ENCODE data around the gene RANBP17.

RANBP17 gene

DNA sequence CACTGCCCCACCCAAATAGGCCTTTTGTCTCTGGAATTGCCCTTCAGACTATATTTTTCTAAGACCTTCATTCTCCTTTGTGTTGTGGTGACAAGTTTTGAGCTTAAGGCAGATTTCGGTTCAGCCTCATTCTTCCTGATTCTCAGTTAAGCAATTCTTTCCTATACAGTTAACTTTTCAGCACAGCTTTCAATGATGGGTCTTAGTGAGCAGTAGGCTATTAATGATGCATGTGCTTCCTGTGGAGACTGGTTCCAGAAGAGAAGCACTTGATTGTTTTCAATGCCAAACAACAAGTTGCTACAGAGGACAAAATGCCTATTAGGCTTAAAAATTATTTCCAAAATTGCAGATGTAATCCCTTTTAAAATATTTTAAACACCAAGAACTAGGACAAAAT, 399.5 kb downstream of the RANBP17 start:
- no peaks in the 10 kb centered on the region for H3K79me2 ChIP-seq
- no peak overlapping the region for H3K9ac ChIP-seq

GRCh38 chr5:171261904-171262303, 400.1 kb downstream of the RANBP17 start:
- Histone ChIP-seq H3K9me3 (ENCODE audit: control insufficient read depth, low read length) (no peaks in the 10 kb centered on the region), H3K79me2 (no peaks in the 10 kb centered on the region), H3K27ac (no peak overlapping the region), H3K27me3 (ENCODE audit: control insufficient read depth, insufficient read depth, low read length) (no peaks in the 10 kb centered on the region), H3K36me3 (ENCODE audit: control insufficient read depth, insufficient read depth, low read length) (no peaks in the 10 kb centered on the region), H3K4me1 (no peaks in the 10 kb centered on the region), H2AFZ (no peak overlapping the region), H3K4me2 (ENCODE audit: low read length) (no peak overlapping the region), H3K9ac (no peak overlapping the region), H3K4me3 (ENCODE audit: low read depth, low read length) (no peak overlapping the region)
- TF ChIP-seq CTCF (IDR thresholded peaks at IDR 0.05), result no peak

More for the DNA sequence above, 399.5 kb downstream of the RANBP17 start:
- H3K27ac ChIP-seq, result no peak overlapping the region
- H3K4me3 ChIP-seq (ENCODE audit: low read depth, low read length), result no peak overlapping the region
- H3K4me2 ChIP-seq (ENCODE audit: low read length), result no peak overlapping the region
- H2AFZ ChIP-seq, result no peak overlapping the region
- H3K36me3 ChIP-seq (ENCODE audit: control insufficient read depth, insufficient read depth, low read length), result no peaks in the 10 kb centered on the region
- no peaks in the 10 kb centered on the region for H3K9me3 ChIP-seq (ENCODE audit: control insufficient read depth, low read length)
- no peak for TF ChIP-seq CTCF (IDR thresholded peaks at IDR 0.05)
- H3K4me1 ChIP-seq, result no peaks in the 10 kb centered on the region
- H3K27me3 ChIP-seq (ENCODE audit: control insufficient read depth, insufficient read depth, low read length), result no peaks in the 10 kb centered on the region

GRCh38 chr5:171263181-171263580, 401.4 kb downstream of the RANBP17 start:
- TF ChIP-seq CTCF (IDR thresholded peaks at IDR 0.05), result no peak
- H3K9me3 ChIP-seq (ENCODE audit: control insufficient read depth, low read length), result no peaks in the 10 kb centered on the region
- no peak overlapping the region for H3K4me2 ChIP-seq (ENCODE audit: low read length)
- H3K79me2 ChIP-seq, result no peaks in the 10 kb centered on the region
- H3K27ac ChIP-seq, result no peak overlapping the region
- no peak overlapping the region for H3K4me3 ChIP-seq (ENCODE audit: low read depth, low read length)
- no peaks in the 10 kb centered on the region for H3K27me3 ChIP-seq (ENCODE audit: control insufficient read depth, insufficient read depth, low read length)
- H3K9ac ChIP-seq, result no peak overlapping the region
- H3K4me1 ChIP-seq, result no peaks in the 10 kb centered on the region
- no peaks in the 10 kb centered on the region for H3K36me3 ChIP-seq (ENCODE audit: control insufficient read depth, insufficient read depth, low read length)
- no peak overlapping the region for H2AFZ ChIP-seq

- Histone ChIP-seq H3K79me2 (no peaks in the 10 kb centered on the region), H3K9me3 (ENCODE audit: control insufficient read depth, low read length) (no peaks in the 10 kb centered on the region), H3K27me3 (ENCODE audit: control insufficient read depth, insufficient read depth, low read length) (no peaks in the 10 kb centered on the region), H3K36me3 (ENCODE audit: control insufficient read depth, insufficient read depth, low read length) (no peaks in the 10 kb centered on the region), H3K4me3 (ENCODE audit: low read depth, low read length) (no peak overlapping the region), H3K4me1 (no peaks in the 10 kb centered on the region), H2AFZ (no peak overlapping the region), H3K27ac (no peak overlapping the region), H3K4me2 (ENCODE audit: low read length) (no peak overlapping the region), H3K9ac (no peak overlapping the region)
- TF ChIP-seq CTCF (IDR thresholded peaks at IDR 0.05), result no peak
Observed at GRCh38 chr5:171264843-171265242, 403.0 kb downstream of the RANBP17 start.
